K562 (cell line): Measurements from ENCODE around the gene HOXB3. TPM values are rescaled to one million over a fixed set of nuclear protein-coding genes. Genes with fewer than 3 reads are reported as not detected.

Source experiments
- ATF7 ChIP-seq: fragments of 450-650 bp; IDR thresholded peaks from 2 replicates; pipeline ENCODE4 v1.7.1; 2014; ENCODE audit warnings: mild to moderate bottlenecking, moderate library complexity
- CBX5 ChIP-seq: IDR thresholded peaks from 2 replicates; pipeline ENCODE4 v1.6.1; 2014; ENCODE audit warnings: low read depth, borderline replicate concordance
- CHD1 ChIP-seq: fragments of 200-600 bp; sonication (generic); IDR thresholded peaks from one replicate; pipeline ENCODE4 v1.6.1; 2012; ENCODE audit warnings: mild to moderate bottlenecking, moderate library complexity, low read length, inconsistent platforms
- GATAD2A ChIP-seq: fragments of 450-650 bp; IDR thresholded peaks from 2 replicates; pipeline ENCODE4 v1.6.1; 2017
- HCFC1 ChIP-seq: IDR thresholded peaks from 2 replicates; pipeline ENCODE4 v1.6.1; 2012; ENCODE audit warnings: low read depth, low read length, improper control_type of control experiment
- HDAC6 ChIP-seq: IDR thresholded peaks from 2 replicates; pipeline ENCODE4 v1.6.1; 2012; ENCODE audit warnings: low read depth, mild to moderate bottlenecking, control low read depth, inconsistent platforms, low read length, moderate library complexity
- IFI16 ChIP-seq: fragments of 250-450 bp; sonication (Bioruptor Pico); IDR thresholded peaks from 2 replicates; pipeline ENCODE4 v2.1.2; 2022; ENCODE audit warnings: mild to moderate bottlenecking, inconsistent platforms
- KAT2B ChIP-seq: IDR thresholded peaks from one replicate; pipeline ENCODE4 v1.6.1; 2012; ENCODE audit warnings: low read depth, mild to moderate bottlenecking, control low read depth, inconsistent platforms, low read length, moderate library complexity
- MYBL2 ChIP-seq, 2 experiments: fragments of 450-650 bp in 1 of 2; sonication (generic) in 1 of 2; formaldehyde crosslinking in 1 of 2; IDR thresholded peaks; 2 replicates each; pipeline versions ENCODE4 v1.6.1 to v1.8.1; 2017 to 2022; ENCODE audit warnings: borderline replicate concordance in 1 of 2, inconsistent platforms in 1 of 2, low read depth in 1 of 2, mild to moderate bottlenecking in 1 of 2, missing genetic modification reagents in 1 of 2, moderate library complexity in 1 of 2
- NCOA4 ChIP-seq: fragments of 450-650 bp; IDR thresholded peaks from 2 replicates; pipeline ENCODE4 v1.6.1; 2018; ENCODE audit warnings: mild to moderate bottlenecking; ENCODE audit not compliant: partially characterized antibody
- NFYB ChIP-seq: IDR thresholded peaks from 2 replicates; pipeline ENCODE4 v1.6.1; 2011; ENCODE audit warnings: mild to moderate bottlenecking, moderate library complexity; ENCODE audit not compliant: insufficient read length; ENCODE audit errors: extremely low read depth
- NR2F6 ChIP-seq: fragments of 450-650 bp; formaldehyde crosslinking; IDR thresholded peaks from 2 replicates; pipeline ENCODE4 v1.4.0; 2020; ENCODE audit warnings: mild to moderate bottlenecking
- PHB2 ChIP-seq: fragments of 450-650 bp; IDR thresholded peaks from 2 replicates; pipeline ENCODE4 v1.6.1; 2017; ENCODE audit warnings: low read depth
- SUPT5H ChIP-seq: fragments of 450-650 bp; IDR thresholded peaks from 2 replicates; pipeline ENCODE4 v1.6.1; 2016
- ZC3H8 ChIP-seq: fragments of 450-650 bp; IDR thresholded peaks from 2 replicates; pipeline ENCODE4 v1.6.1; 2017
- ZNF3 ChIP-seq: fragments of 250-450 bp; sonication (Bioruptor Pico); IDR thresholded peaks from 2 replicates; pipeline ENCODE4 v1.5.0; 2021; ENCODE audit warnings: mild to moderate bottlenecking, moderate library complexity
- ZNF507 ChIP-seq: conservative IDR thresholded peaks from 2 replicates; pipeline ENCODE4 v1.6.1; 2017; ENCODE audit warnings: missing genetic modification characterization, missing compliant biosample characterization
- polyA plus RNA-seq, 8 experiments: library from polyadenylated mRNA; depleted of rRNA in 4 of 8; stranded (reverse) in 5 of 8; unstranded in 3 of 8; fragments of >200 nt; fragmentation: Nextera tagmentation in 2 of 8; fragmentation: Illumina TruSeq in 1 of 8; extraction: Ambion mirVana in 2 of 8; extraction: Trizol in 1 of 8; gene quantifications; 2 replicates each; pipeline versions ENCODE4 v1.2.1 to v1.2.3, GENCODE V29; 2011 to 2014; ENCODE audit warnings: inconsistent platforms in 1 of 8, missing spikeins in 1 of 8
- total RNA-seq, 7 experiments: library from RNA; depleted of rRNA in 6 of 7; stranded (reverse); fragments of >200 nt in 6 of 7; fragmentation: Illumina TruSeq in 2 of 7; extraction: Trizol in 2 of 7; gene quantifications; 2 replicates each; pipeline versions ENCODE4 v1.2.1 to v1.2.3, GENCODE V29; 2011 to 2021; ENCODE audit warnings: low replicate concordance in 1 of 7
- TF ChIP-seq, protein P1 (sequence below): sonication (generic); formaldehyde crosslinking; IDR thresholded peaks from 2 replicates; pipeline ENCODE4 v1.8.0; 2023; ENCODE audit warnings: missing genetic modification reagents, mild to moderate bottlenecking, borderline replicate concordance
- TF ChIP-seq, protein P2 (sequence below): fragments of 450-650 bp; formaldehyde crosslinking; IDR thresholded peaks from 2 replicates; pipeline ENCODE4 v1.4.0; 2020; ENCODE audit warnings: mild to moderate bottlenecking, moderate library complexity
- TF ChIP-seq, protein P3 (sequence below): fragments of 450-650 bp; formaldehyde crosslinking; IDR thresholded peaks from 2 replicates; pipeline ENCODE4 v1.4.0; 2022; ENCODE audit warnings: missing genetic modification characterization

Gene HOXB3
- total and polyA plus RNA-seq, 9 of the 15 experiments (the other 6 are each of a cell fraction or from before 2014, with no cell fraction given): 2.4 to 41.3 (median 20.2) TPM

DNA sequence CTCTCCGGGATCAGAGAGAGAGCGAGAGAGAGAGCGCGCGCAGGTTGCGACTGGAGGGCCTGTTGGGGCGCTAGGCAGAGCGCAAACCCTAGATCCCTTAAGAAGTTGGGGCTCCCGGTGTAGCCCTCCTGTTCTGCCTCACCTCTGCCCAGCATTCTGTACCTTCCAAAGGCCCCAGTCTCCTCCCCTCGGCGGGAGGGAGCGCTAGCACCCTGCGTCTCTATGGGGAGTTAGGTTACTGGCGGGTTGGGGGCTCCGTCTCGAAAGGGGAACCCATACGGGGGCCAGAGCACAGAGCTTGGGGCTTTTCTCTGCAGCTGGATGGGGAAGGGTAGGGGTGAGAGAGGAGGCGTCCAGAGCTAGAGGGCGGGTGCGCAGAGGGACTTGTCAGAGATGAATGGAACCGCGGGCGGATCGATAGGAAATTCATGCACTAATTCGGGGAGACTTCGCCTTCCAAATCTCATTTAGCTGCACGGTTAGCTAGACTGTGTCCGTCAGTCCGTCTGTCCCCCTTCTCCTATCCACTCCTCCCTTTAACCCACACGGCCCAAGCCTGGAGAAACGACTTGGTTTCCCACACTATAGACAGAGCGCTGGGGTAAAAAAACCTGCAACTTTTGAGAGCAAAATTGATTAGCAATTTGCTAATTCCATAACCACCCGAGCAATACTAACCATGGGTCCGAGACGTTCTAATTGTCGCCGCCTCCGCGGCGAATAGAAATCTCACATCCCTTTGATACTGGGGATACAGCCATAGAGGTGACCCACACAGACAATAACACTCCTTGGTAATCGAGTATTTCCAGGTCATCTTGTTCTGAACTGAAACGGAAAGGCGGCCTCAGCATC, 11.2 kb downstream of the HOXB3 start (continued):
- TF ChIP-seq HDAC6 (no peak), SUPT5H (peak; percentile 38), ATF7 (no peak), NCOA4 (no peak), ZNF3 (CRISPR knock-in tag) (no peak), GATAD2A (0 out of 2 replicates have a peak, but pooled peaks have one; percentile 38), NR2F6 (CRISPR knock-in tag) (0 out of 2 replicates have a peak, but pooled peaks have one; percentile 19), CBX5 (no peak), ZC3H8 (no peak), IFI16 (no peak), ZNF507 (tag) (no peak), PHB2 (no peak), HCFC1 (no peak), KAT2B (no peak), MYBL2 (IDR thresholded peaks at IDR 0.05; ENCODE audit: low read depth) (no peak), MYBL2 (CRISPR knock-in tag; IDR thresholded peaks at IDR 0.05; ENCODE audit: borderline replicate concordance) (no peak), NFYB (no peak), CHD1 (peak; percentile 67)
- TF ChIP-seq, protein P1, sequence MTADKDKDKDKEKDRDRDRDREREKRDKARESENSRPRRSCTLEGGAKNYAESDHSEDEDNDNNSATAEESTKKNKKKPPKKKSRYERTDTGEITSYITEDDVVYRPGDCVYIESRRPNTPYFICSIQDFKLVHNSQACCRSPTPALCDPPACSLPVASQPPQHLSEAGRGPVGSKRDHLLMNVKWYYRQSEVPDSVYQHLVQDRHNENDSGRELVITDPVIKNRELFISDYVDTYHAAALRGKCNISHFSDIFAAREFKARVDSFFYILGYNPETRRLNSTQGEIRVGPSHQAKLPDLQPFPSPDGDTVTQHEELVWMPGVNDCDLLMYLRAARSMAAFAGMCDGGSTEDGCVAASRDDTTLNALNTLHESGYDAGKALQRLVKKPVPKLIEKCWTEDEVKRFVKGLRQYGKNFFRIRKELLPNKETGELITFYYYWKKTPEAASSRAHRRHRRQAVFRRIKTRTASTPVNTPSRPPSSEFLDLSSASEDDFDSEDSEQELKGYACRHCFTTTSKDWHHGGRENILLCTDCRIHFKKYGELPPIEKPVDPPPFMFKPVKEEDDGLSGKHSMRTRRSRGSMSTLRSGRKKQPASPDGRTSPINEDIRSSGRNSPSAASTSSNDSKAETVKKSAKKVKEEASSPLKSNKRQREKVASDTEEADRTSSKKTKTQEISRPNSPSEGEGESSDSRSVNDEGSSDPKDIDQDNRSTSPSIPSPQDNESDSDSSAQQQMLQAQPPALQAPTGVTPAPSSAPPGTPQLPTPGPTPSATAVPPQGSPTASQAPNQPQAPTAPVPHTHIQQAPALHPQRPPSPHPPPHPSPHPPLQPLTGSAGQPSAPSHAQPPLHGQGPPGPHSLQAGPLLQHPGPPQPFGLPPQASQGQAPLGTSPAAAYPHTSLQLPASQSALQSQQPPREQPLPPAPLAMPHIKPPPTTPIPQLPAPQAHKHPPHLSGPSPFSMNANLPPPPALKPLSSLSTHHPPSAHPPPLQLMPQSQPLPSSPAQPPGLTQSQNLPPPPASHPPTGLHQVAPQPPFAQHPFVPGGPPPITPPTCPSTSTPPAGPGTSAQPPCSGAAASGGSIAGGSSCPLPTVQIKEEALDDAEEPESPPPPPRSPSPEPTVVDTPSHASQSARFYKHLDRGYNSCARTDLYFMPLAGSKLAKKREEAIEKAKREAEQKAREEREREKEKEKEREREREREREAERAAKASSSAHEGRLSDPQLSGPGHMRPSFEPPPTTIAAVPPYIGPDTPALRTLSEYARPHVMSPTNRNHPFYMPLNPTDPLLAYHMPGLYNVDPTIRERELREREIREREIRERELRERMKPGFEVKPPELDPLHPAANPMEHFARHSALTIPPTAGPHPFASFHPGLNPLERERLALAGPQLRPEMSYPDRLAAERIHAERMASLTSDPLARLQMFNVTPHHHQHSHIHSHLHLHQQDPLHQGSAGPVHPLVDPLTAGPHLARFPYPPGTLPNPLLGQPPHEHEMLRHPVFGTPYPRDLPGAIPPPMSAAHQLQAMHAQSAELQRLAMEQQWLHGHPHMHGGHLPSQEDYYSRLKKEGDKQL (CRISPR knock-in tag): no peak
- TF ChIP-seq, protein P2, sequence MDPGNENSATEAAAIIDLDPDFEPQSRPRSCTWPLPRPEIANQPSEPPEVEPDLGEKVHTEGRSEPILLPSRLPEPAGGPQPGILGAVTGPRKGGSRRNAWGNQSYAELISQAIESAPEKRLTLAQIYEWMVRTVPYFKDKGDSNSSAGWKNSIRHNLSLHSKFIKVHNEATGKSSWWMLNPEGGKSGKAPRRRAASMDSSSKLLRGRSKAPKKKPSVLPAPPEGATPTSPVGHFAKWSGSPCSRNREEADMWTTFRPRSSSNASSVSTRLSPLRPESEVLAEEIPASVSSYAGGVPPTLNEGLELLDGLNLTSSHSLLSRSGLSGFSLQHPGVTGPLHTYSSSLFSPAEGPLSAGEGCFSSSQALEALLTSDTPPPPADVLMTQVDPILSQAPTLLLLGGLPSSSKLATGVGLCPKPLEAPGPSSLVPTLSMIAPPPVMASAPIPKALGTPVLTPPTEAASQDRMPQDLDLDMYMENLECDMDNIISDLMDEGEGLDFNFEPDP (CRISPR knock-in tag): no peak
- TF ChIP-seq, protein P3, sequence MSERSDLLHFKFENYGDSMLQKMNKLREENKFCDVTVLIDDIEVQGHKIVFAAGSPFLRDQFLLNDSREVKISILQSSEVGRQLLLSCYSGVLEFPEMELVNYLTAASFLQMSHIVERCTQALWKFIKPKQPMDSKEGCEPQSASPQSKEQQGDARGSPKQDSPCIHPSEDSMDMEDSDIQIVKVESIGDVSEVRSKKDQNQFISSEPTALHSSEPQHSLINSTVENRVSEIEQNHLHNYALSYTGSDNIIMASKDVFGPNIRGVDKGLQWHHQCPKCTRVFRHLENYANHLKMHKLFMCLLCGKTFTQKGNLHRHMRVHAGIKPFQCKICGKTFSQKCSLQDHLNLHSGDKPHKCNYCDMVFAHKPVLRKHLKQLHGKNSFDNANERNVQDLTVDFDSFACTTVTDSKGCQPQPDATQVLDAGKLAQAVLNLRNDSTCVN (CRISPR knock-in tag): no peak
